Iris pigment epithelial cell (primary cell): Measurements from ENCODE around the gene S100A12.
"Not testable (repeated sequence)": the region's sequence is repeated elsewhere in the genome, so short reads cannot be mapped to it uniquely, and the experiment has no call there.

Experiments
- DNase-seq: peaks from one replicate; pipeline ENCODE4 v3.0.0-alpha.2; 2011; ENCODE audit warnings: low read depth

S100A12 gene

GRCh38 chr1:153375511-153375910, at the start of gene S100A12:
S100A12 (minus strand) TSS chr1:153375621; CDS start chr1:153374592, 1,029 bp downstream.
- DNase-seq = peak; percentile 94

DNA sequence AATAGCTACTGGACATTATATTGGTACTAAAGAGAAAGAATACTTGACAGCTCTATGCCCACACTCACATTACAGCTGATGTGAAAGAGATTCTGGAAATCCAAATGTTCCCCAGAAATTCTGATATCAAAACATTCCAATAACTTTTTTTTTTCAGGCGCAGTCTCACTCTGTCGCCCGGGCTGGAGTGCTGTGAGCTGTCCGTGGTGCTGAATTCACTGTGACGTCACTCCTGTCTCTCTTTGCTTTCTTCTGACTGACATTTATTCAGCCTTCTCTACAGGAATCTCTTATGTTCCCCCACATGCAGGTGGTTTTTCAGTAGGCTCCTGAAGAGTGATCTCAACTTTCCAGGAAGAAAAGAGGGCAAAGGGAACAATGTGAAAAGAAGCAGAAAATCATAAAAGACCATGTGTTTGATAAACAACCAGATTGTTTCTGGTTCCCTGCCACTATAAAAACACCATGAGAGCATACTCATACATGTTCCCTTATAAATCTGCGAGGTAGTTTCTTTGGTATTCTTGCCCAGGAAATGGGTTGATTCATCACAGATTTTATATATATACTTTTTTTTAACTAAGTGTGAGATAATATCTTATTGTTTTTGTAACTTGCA, 47.1 kb upstream of the S100A12 start:
- peak; percentile 55 for DNase-seq

- DNase-seq = no peak
Observed at GRCh38 chr1:153420306-153420705, 44.9 kb upstream of the S100A12 start.

DNA sequence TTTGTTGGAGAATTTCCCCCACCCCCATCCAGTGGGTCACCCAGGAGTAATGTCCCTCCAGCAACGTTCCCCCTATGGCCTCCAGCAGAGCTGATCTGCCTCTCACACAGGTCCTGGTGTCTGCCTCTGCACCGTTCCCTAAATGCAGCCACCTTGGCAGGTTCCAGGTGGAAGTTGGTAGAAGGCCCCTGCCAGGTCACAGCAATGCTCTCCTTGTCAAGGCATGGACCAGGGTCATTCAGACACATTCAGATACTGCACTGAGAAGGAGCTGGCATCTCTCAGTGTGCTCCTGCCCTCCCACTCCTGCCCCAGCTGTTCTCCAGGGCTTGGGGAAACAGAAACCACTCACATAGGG, 44.0 kb upstream of the S100A12 start:
- DNase-seq = not testable (repeated sequence)

- not testable (repeated sequence) for DNase-seq
Observed at GRCh38 chr1:153418758-153419435, 43.5 kb upstream of the S100A12 start.

DNA sequence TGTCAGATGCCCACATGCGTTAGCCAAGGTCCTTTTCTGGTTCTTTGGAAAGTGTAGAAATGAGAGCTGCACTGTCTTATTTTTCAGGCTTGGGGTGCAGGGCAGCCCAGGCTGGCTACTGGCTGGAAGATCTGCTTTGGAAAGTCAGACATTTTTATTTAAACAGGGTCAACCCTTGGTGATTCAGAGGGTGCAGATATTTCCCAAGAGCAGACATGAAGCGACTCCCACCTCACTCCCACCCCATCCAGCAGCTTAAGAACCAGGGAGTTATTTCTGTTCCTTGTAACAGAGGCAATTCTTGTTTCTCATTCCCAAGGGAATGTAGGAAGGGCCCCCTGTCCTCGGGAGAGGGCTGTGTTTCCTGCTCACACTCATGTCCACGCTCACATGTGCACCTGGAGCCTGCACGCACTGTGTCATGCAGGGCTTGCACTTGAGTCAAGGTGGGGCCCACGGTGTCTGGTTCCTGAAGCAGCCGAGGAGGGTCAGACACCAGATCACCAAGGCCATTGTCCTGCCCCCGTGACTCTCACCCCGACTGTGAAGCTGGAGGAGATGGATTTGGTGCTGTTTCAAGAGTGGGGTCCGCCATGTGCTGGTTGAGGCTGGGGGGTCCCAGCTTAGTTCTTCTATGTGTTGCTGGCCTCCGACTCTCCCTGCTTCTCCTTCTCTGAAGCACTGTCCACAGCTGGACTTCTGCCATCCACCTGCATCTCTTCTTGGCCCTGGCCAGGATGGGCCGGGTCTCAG, 41.9 kb upstream of the S100A12 start:
- DNase-seq = no peak

- DNase-seq = no peak
Observed at GRCh38 chr1:153415850-153416570, 40.6 kb upstream of the S100A12 start, which contains the start of gene S100A7A. S100A7A (plus strand) TSS chr1:153416520; CDS start chr1:153418083, 1,563 bp downstream.

- not testable (repeated sequence) for DNase-seq
Observed at GRCh38 chr1:153413961-153414360, 38.5 kb upstream of the S100A12 start.

DNA sequence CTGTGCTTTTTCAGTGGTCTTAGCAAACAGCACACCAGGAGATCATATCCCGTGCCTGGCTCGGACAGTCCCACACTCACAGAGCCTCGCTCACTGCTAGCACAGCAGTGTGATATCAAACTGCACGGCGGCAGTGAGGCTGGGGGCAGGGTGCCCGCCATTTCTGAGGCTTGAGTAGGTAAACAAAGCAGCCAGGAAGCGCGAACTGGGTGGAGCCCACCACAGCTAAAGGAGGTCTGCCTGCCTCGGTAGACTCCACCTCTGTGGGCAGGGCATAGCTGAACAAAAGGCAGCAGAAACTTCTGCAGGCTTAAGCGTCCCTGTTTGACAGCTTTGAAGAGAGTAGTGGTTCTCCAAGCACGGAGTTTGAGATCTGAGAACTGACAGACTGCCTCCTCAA, 31.9 kb upstream of the S100A12 start:
- not testable (repeated sequence) for DNase-seq

- DNase-seq = not testable (repeated sequence)
Observed at GRCh38 chr1:153405825-153406599, 30.6 kb upstream of the S100A12 start.

- DNase-seq = no peak
Observed at GRCh38 chr1:153404768-153405167, 29.3 kb upstream of the S100A12 start.

DNA sequence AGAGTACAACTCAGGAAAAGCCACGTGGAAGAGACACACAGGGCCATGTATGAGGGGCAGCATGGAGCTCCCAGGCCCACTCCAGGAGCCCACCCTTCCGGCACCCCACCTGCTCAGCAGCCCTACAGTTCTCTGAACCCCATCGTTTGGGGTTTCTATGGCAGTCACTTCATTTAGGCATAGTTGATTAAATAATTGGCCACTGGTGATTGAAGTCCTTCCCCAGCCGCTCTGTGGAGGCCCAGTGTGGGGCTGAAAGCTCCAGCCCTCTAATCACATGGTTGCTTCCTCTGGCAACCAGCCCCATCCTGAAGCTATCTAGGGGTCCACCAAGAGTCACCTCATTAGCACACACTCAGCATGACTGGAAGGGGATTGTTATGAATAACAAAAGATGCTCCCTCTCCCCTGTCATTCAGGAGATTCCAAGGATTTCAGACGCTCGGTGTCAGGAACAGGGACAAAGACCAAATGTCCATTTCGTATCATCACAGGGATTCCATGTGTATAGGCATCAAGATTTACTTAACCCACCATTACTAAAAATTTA, 28.7 kb upstream of the S100A12 start:
- no peak for DNase-seq

DNA sequence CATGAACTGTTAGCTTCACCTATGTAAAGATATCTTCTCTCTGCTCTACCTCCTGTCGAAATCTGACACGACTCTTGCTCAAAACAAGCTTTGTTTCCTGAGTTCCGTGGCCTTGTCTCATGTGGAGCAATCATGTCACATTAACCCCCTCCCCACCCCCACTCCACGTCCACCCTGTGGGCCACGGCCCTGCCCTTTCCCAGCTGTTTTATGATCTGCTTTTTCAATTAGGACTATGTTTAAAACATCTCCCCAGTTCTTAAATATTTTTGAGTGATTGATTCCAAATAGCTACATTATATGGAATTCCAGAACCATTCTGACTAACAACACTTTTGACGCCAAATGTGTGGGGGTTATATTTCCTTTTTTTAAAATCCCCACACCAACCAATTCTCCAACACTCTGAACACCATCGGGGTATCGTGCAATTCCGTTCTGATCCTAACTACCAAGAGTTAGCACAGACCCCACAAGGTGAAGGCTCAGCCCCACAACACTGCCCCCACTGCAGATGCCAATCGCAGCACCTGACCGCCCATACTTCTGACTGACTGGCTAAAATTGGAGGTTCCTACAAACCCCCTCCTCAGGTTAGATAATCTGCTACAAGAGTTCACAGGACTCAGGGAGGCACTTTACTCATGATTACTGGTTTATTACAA, 28.1 kb upstream of the S100A12 start:
- DNase-seq = no peak

DNA sequence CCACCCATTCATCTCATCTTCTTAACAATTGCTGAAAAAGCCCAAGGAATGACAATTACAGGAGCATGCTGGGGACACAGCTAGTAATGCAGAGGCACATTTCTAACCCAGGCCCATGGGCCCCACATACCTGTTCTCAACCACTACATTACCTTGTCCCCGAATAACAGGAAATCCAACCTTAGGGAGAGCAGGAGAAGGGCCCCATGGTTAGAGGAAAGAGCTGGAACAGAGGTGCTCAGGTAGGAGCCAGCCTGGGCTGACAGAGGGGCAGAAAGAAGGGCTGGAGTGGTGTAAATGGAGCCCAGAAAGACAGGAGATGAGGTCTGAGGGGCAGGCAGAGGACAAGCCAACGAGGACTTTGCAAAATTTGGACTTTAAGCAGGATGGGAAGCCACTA, 26.8 kb upstream of the S100A12 start:
- DNase-seq = no peak

DNA sequence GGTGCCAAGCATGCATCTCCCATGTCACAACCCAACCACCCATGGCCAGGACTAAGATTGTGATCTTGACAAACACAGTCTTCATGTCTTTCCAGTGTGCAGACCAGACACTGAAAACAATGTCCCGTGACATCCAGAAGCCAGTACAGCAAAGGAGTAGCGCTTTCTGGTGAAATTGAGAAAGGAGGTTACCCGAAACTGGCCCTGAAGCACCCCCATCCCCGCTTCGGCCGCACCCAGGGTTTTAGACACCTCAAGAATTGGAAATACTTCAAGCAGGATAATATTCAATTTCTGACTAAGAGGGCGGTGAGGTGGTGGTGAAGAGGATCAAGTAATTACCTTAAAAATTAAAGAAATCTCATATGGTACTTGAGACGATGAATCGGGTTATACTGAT, 26.0 kb upstream of the S100A12 start:
- DNase-seq = no peak

- DNase-seq = no peak
Observed at GRCh38 chr1:153400244-153400643, 24.8 kb upstream of the S100A12 start.

- DNase-seq = no peak
Observed at GRCh38 chr1:153399401-153400055, 24.1 kb upstream of the S100A12 start.

DNA sequence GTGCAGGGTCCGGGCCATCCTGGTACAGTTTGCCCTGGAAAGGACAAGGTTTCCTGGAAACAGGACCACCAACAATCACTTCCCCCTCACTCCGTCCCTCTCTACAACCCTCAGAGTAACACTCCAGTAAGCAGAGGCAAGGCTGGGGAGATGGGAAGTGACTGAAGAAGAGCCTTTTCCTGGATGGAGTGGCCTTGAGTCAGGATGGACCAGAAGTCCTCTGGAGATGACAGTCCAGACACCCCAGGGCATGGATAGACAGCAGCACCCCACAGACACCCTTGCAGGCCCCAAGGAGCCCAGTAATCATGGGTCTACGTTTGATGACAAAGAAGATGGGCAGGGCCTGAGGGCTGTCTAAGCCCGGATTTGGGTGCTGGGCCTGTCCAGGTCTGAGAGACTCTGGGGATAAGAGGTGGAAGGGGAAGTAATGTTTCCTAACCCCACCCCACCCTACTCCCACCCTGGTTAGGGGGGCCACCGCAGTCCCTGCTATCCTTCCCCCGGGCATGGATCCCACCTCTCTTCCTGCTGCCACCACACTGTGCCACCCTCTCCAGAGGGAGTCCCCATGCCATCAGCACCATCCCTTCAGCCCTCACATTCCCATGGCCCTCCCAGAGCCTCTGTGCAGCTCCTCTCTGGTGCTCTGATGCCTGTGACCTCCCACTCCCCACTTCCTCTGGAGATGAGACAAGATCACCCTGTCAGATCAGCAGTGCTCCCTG, 22.7 kb upstream of the S100A12 start:
- no peak for DNase-seq
